AG04450 (cell line): ENCODE data around the gene RSRP1. TPM values are rescaled to one million over a fixed set of nuclear protein-coding genes. Genes with fewer than 3 reads are reported as not detected.
"Not testable (repeated sequence)": the region's sequence is repeated elsewhere in the genome, so short reads cannot be mapped to it uniquely, and the experiment has no call there.

Experiments
- CTCF ChIA-PET: fragments of 300-600, 350-600 bp; formaldehyde crosslinking; extraction: SDS; loops from one replicate; lab custom pipeline; 2022; ENCODE audit warnings: antibody characterized with exemption, inconsistent platforms; lab: Charles Lee
- POLR2A ChIA-PET: fragments of 350-600 bp; formaldehyde crosslinking; extraction: SDS; loops from one replicate; lab custom pipeline; 2021; ENCODE audit warnings: antibody characterized with exemption, inconsistent platforms; lab: Yijun Ruan, JAX
- DNase-seq: peaks from one replicate; pipeline ENCODE4 v3.0.0-alpha.2; 2011; ENCODE audit warnings: low read depth, low spot score
- H3K27ac ChIP-seq: one replicate; pipeline ENCODE4 v1.5.1; 2012; ENCODE audit warnings: low read depth, low read length, control low read depth
- H3K27me3 ChIP-seq: one replicate; pipeline ENCODE4 v1.6.0; 2012; ENCODE audit warnings: low read length; ENCODE audit not compliant: control insufficient read depth, insufficient read depth
- H3K4me3 ChIP-seq: 2 replicates; pipeline ENCODE4 v1.5.1; 2011; ENCODE audit warnings: mild to moderate bottlenecking, low read depth, low read length, control low read depth
- H3K9me3 ChIP-seq: 2 replicates; pipeline ENCODE4 v1.5.1; 2012; ENCODE audit warnings: low read length; ENCODE audit not compliant: control insufficient read depth, insufficient read depth
- polyA minus RNA-seq: library from RNA; depleted of rRNA, polyadenylated mRNA; stranded (reverse); fragments of >200 nt; gene quantifications from 2 replicates; pipeline ENCODE4 v1.2.3, GENCODE V29; 2011; rRNA and poly(A)+ RNA removed
- polyA plus RNA-seq: library from polyadenylated mRNA; depleted of rRNA; stranded (reverse); fragments of >200 nt; gene quantifications from 2 replicates; pipeline ENCODE4 v1.2.3, GENCODE V29; 2011; rRNA removed
- TF ChIP-seq, protein P1 (sequence below): IDR thresholded peaks from 2 replicates; pipeline ENCODE4 v1.5.1; 2011; ENCODE audit warnings: low read depth, low read length, control low read depth, inconsistent platforms

RSRP1 gene
- 49.7 and 65.7 TPM in 2 replicates for polyA plus RNA-seq
- 55.7 and 84.1 TPM in 2 replicates for polyA minus RNA-seq

DNA sequence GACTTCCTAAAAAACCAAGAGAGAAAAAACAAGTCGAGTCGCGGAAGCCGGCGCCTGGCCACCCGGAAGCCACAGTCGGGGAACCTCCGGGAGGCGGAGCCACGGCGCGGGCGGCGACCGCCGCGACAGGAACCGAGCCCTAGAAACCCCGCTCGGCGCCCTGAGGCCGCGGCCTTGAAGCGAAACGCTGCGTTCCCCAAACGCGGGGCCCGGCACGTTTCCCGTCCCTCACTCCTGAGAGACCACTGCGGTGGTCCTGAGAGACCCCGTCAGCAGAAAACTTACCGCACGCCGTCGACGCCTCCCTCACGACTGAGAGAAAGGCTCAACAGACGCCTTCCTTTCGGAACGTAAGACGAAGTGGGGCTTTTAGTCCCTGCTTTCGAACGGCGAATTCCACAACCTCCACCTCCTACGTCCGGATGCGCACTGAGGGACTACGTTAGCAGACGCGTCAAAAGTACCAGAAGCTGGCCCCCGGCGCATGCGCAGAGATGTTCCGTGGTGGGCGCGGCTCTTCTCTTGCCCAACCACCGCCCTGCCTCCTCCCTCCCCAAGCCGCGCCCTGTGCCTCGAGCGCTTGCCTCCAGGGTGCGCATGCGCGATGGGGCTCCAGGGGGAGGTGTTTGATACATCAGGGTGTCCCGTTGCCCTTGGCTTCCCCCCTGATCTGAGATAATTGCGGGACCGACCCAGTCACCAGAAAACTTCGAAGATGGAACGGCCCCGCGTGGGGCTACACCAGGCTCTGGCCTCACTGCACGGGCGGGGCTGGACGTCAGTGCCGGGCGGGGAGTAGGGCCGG, at the start of gene RSRP1:
Gene RSRP1 (minus strand): TSS at position 431 of the 805 bp plus-strand sequence. CDS start 491 bp downstream, outside the sequence.
- H3K27ac ChIP-seq, result peak within 1 kb of the TSS; percentile 99

GRCh38 chr1:25296501-25296900, 49.2 kb upstream of the RSRP1 start:
- H3K27me3 ChIP-seq, H3K27ac ChIP-seq, CTCF ChIA-PET, POLR2A ChIA-PET, H3K9me3 ChIP-seq, H3K4me3 ChIP-seq, DNase-seq: not testable (repeated sequence)

More for the DNA sequence above, at the start of gene RSRP1:
- Histone ChIP-seq H3K4me3 (peak within 1 kb of the TSS; percentile 99), H3K9me3 (no peaks in the 10 kb centered on the region; the same call in 1 of the 2 replicates), H3K27me3 (no peaks in the 10 kb centered on the region)
- TF ChIP-seq, protein P1, sequence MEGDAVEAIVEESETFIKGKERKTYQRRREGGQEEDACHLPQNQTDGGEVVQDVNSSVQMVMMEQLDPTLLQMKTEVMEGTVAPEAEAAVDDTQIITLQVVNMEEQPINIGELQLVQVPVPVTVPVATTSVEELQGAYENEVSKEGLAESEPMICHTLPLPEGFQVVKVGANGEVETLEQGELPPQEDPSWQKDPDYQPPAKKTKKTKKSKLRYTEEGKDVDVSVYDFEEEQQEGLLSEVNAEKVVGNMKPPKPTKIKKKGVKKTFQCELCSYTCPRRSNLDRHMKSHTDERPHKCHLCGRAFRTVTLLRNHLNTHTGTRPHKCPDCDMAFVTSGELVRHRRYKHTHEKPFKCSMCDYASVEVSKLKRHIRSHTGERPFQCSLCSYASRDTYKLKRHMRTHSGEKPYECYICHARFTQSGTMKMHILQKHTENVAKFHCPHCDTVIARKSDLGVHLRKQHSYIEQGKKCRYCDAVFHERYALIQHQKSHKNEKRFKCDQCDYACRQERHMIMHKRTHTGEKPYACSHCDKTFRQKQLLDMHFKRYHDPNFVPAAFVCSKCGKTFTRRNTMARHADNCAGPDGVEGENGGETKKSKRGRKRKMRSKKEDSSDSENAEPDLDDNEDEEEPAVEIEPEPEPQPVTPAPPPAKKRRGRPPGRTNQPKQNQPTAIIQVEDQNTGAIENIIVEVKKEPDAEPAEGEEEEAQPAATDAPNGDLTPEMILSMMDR, result no peak
- ChIA-PET CTCF (no interaction called here), POLR2A (interaction anchor here (0.5 to 1.9 kb wide), 25 partner anchors 8 to 648 kb away, joined by 3 to 36 read pairs (median 5); partner anchors contain the start of genes LDLRAP1, SYF2 and TMEM50A)
- peak; percentile 95 for DNase-seq

GRCh38 chr1:25294889-25295826, 47.9 kb upstream of the RSRP1 start:
- H3K27me3 ChIP-seq, POLR2A ChIA-PET, H3K9me3 ChIP-seq, DNase-seq, H3K27ac ChIP-seq, H3K4me3 ChIP-seq: not testable (repeated sequence)
- CTCF ChIA-PET, result interaction anchor here (0.7 kb wide), 1 partner anchor 601 kb away, joined by 5 read pairs; no protein-coding TSS in a partner anchor

- H3K9me3 ChIP-seq, H3K27ac ChIP-seq, POLR2A ChIA-PET, DNase-seq, H3K27me3 ChIP-seq, H3K4me3 ChIP-seq: not testable (repeated sequence)
- CTCF ChIA-PET, result interaction anchor here (0.6 kb wide), 1 partner anchor 28 kb away, joined by 4 read pairs; no protein-coding TSS in a partner anchor
Observed at GRCh38 chr1:25293426-25293825, 46.2 kb upstream of the RSRP1 start.

DNA sequence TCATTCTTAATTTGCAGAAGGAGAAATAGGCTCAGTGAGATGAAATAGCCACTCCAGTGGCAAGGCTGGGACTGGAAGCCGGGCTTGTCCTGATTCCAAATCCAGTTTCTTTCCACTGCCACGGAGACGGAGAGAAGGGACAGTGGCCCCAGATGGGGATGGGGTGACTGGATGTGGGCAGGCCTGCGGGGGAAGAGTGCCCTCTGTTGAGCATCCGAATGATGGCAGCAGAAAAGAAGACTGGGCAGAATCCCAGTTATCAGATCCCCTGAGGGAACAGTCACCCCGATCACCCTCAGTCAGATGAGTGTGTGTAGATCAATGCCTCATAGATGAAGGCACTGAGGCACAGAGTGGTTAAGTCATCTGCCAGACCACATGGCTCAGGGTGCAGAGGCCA, 42.8 kb upstream of the RSRP1 start:
- DNase-seq, H3K27ac ChIP-seq, POLR2A ChIA-PET, H3K27me3 ChIP-seq, CTCF ChIA-PET, H3K4me3 ChIP-seq, H3K9me3 ChIP-seq: not testable (repeated sequence)

- H3K27me3 ChIP-seq, H3K4me3 ChIP-seq, POLR2A ChIA-PET, H3K27ac ChIP-seq, H3K9me3 ChIP-seq, DNase-seq, CTCF ChIA-PET: not testable (repeated sequence)
Observed at GRCh38 chr1:25288573-25289101, 41.4 kb upstream of the RSRP1 start.

- H3K9me3 ChIP-seq, H3K27ac ChIP-seq, H3K27me3 ChIP-seq, DNase-seq, POLR2A ChIA-PET, H3K4me3 ChIP-seq, CTCF ChIA-PET: not testable (repeated sequence)
Observed at GRCh38 chr1:25287164-25287563, 39.9 kb upstream of the RSRP1 start.

- H3K4me3 ChIP-seq, CTCF ChIA-PET, POLR2A ChIA-PET, H3K9me3 ChIP-seq, DNase-seq, H3K27ac ChIP-seq, H3K27me3 ChIP-seq: not testable (repeated sequence)
Observed at GRCh38 chr1:25285862-25286261, 38.6 kb upstream of the RSRP1 start.

DNA sequence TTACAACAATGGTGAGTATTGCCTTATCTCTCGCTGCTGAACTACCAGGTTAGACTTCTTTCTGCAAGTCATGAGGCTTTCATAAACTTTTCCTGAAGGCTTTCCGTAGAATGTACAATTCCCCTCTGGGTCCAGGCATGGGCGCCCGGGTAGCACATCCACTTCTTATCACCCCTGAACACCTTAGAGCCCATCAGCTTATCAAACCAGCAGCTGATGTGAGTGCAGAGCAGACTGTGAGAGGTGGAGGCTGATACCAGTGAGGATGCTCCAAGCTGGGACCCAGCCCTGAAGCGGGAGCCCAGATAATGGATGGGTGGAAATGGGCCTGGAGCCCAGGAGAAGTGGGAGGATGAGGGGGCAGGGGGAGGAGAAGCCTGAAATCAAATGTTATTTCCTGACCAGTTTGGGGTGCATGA, 32.4 kb upstream of the RSRP1 start:
- DNase-seq, CTCF ChIA-PET, H3K9me3 ChIP-seq, H3K4me3 ChIP-seq, POLR2A ChIA-PET, H3K27me3 ChIP-seq, H3K27ac ChIP-seq: not testable (repeated sequence)

- DNase-seq, POLR2A ChIA-PET, H3K9me3 ChIP-seq, H3K27ac ChIP-seq, H3K4me3 ChIP-seq, H3K27me3 ChIP-seq, CTCF ChIA-PET: not testable (repeated sequence)
Observed at GRCh38 chr1:25278790-25279189, 31.5 kb upstream of the RSRP1 start.
